Measurements from ENCODE around the gene DUSP6. TPM values are rescaled to one million over a fixed set of nuclear protein-coding genes. Genes with fewer than 3 reads are reported as not detected.

The DUSP6 gene
- total and polyA plus RNA-seq, 10 of the 15 experiments (the other 5 are each of a cell fraction or from before 2014, with no cell fraction given), result 0.02 to 0.69 (median 0.07) TPM; not detected in 1

- intact Hi-C loops (cut with micrococcal nuclease; ENCODE audit: unreplicated experiment), result no loop called here
- no peak for TF ChIP-seq ZNF622 (IDR thresholded peaks at IDR 0.05)
- no peak for TF ChIP-seq ZBED1 (IDR thresholded peaks at IDR 0.05; ENCODE audit: borderline replicate concordance)
- TF ChIP-seq BCL11A (IDR thresholded peaks at IDR 0.05; ENCODE audit: low read depth, low read length), result no peak
- no peak for TF ChIP-seq KLF5 (IDR thresholded peaks at IDR 0.05; ENCODE audit: partially characterized antibody)
- no peak for TF ChIP-seq ZBTB40 (IDR thresholded peaks at IDR 0.05; ENCODE audit: borderline replicate concordance)
- TF ChIP-seq IKZF2 (IDR thresholded peaks at IDR 0.05), result no peak
- TF ChIP-seq PML (IDR thresholded peaks at IDR 0.05; ENCODE audit: low read length), result no peak
- no peak for TF ChIP-seq ZNF384 (IDR thresholded peaks at IDR 0.05; ENCODE audit: borderline replicate concordance, low read depth, low read length)
- TF ChIP-seq REST (IDR thresholded peaks at IDR 0.05; ENCODE audit: low read depth, low read length), result no peak
- no peak for TF ChIP-seq EGR1 (IDR thresholded peaks at IDR 0.05; ENCODE audit: borderline replicate concordance in 1 of 2, low read depth in 2 of 2, low read length in 2 of 2)
- no peak for TF ChIP-seq SPI1 (IDR thresholded peaks at IDR 0.05; ENCODE audit: borderline replicate concordance, insufficient read depth, low read depth, low read length)
- TF ChIP-seq NFYB (IDR thresholded peaks at IDR 0.05; ENCODE audit: insufficient read depth, low read depth, low read length), result no peak
Measured at GRCh38 chr12:89358805-89359204, 6.5 kb upstream of the DUSP6 start.

More at GRCh38 chr12:89358805-89359204, 6.5 kb upstream of the DUSP6 start:
- no peak for DNase-seq (ENCODE audit: low read depth, low spot score)
- H3K4me2 ChIP-seq (ENCODE audit: control insufficient read depth, insufficient read depth), result no peak overlapping the region
- no peak for ATAC-seq
- H4K20me1 ChIP-seq (ENCODE audit: control insufficient read depth, insufficient read depth), result no peaks in the 10 kb centered on the region
- H2AFZ ChIP-seq (ENCODE audit: control insufficient read depth, low read depth, low read length), result no peak overlapping the region
- CTCF ChIA-PET, result interaction anchor here (2.4 kb wide), 1 partner anchor 11 kb away, joined by 6 read pairs; no protein-coding TSS in a partner anchor
- no peak overlapping the region for H3K9ac ChIP-seq (ENCODE audit: control insufficient read depth, insufficient read depth, low read length)
- H3K27ac ChIP-seq (ENCODE audit: control insufficient read depth, insufficient read depth), result no peak overlapping the region
- H3K4me3 ChIP-seq, result no peak overlapping the region
- no peaks in the 10 kb centered on the region for H3K36me3 ChIP-seq (ENCODE audit: control insufficient read depth in 2 of 2, insufficient read depth in 2 of 2, low read length in 1 of 2)
- SMC1A ChIA-PET (ENCODE audit: uncharacterized antibody, unreplicated experiment), result interaction anchor here (0.7 to 3.0 kb wide), 3 partner anchors 12 to 207 kb away, joined by 3 to 11 read pairs (median 3); no protein-coding TSS in a partner anchor
- no peaks in the 10 kb centered on the region for H3K79me2 ChIP-seq (ENCODE audit: control insufficient read depth, insufficient read depth, low read length)
- H3K9me3 ChIP-seq (replicated peaks; ENCODE audit: control insufficient read depth, insufficient read depth, low read length), result no peaks in the 10 kb centered on the region
- no peak for FAIRE-seq
- no peaks in the 10 kb centered on the region for H3K4me1 ChIP-seq (ENCODE audit: control insufficient read depth, insufficient read depth, low read length)
- BruUV-seq (replicated peaks), result no TSS peak
- in situ Hi-C loops (cut with MboI), result no loop called here
- peaks cover 5 to 13% of the 10 kb centered on the region in 2 experiments for H3K27me3 ChIP-seq (replicated peaks in 1 of 2; ENCODE audit: control insufficient read depth in 2 of 2, insufficient read depth in 2 of 2, low read length in 1 of 2)
- POLR2A ChIA-PET, result no interaction called here
- RAD21 ChIA-PET (ENCODE audit: unreplicated experiment), result no interaction called here
